HepG2 (cell line): ENCODE measurements around the gene RNASE7. TPM values are rescaled to one million over a fixed set of nuclear protein-coding genes. Genes with fewer than 3 reads are reported as not detected.

Experiments used
- NR2F6 ChIP-seq, 2 experiments: IDR thresholded peaks; 2 replicates each; pipeline ENCODE4 v1.6.1; 2016; ENCODE audit warnings: antibody characterized with exemption in 1 of 2, mild to moderate bottlenecking in 1 of 2
- RELA ChIP-seq: sonication (generic); formaldehyde crosslinking; IDR thresholded peaks from 2 replicates; pipeline ENCODE4 v1.4.0; 2020; ENCODE audit warnings: missing genetic modification reagents
- RNF219 ChIP-seq: sonication (generic); formaldehyde crosslinking; IDR thresholded peaks from 2 replicates; pipeline ENCODE4 v1.5.0; 2020; ENCODE audit warnings: mild to moderate bottlenecking, missing genetic modification reagents
- SMARCC2 ChIP-seq: fragments of 450-650 bp; IDR thresholded peaks from 2 replicates; pipeline ENCODE4 v1.6.1; 2017; ENCODE audit warnings: antibody characterized with exemption, mild to moderate bottlenecking
- TARDBP ChIP-seq: sonication (generic); formaldehyde crosslinking; IDR thresholded peaks from 2 replicates; pipeline ENCODE4 v1.8.0; 2022; ENCODE audit warnings: mild to moderate bottlenecking, missing genetic modification reagents
- TGIF2 ChIP-seq: IDR thresholded peaks from 2 replicates; pipeline ENCODE4 v1.6.1; 2016; ENCODE audit warnings: control low read depth, missing compliant biosample characterization
- ZBTB14 ChIP-seq: sonication (generic); formaldehyde crosslinking; IDR thresholded peaks from 2 replicates; pipeline ENCODE4 v1.4.0; 2020; ENCODE audit warnings: missing genetic modification reagents
- ZBTB20 ChIP-seq: sonication (generic); formaldehyde crosslinking; IDR thresholded peaks from 2 replicates; pipeline ENCODE4 v1.8.1; 2023; ENCODE audit warnings: missing genetic modification reagents, low read depth, mild to moderate bottlenecking, borderline replicate concordance
- ZNF430 ChIP-seq: sonication (generic); formaldehyde crosslinking; IDR thresholded peaks from 2 replicates; pipeline ENCODE4 v1.9.0; 2021; ENCODE audit warnings: mild to moderate bottlenecking, missing genetic modification reagents
- ZNF432 ChIP-seq: sonication (generic); formaldehyde crosslinking; IDR thresholded peaks from 2 replicates; pipeline ENCODE4 v1.5.0; 2020; ENCODE audit warnings: missing genetic modification reagents, mild to moderate bottlenecking, borderline replicate concordance
- ZNF552 ChIP-seq: sonication (generic); formaldehyde crosslinking; IDR thresholded peaks from 2 replicates; pipeline ENCODE4 v1.9.0; 2022; ENCODE audit warnings: missing genetic modification reagents, mild to moderate bottlenecking, borderline replicate concordance
- ZNF589 ChIP-seq: sonication (generic); formaldehyde crosslinking; conservative IDR thresholded peaks from 2 replicates; pipeline ENCODE4 v1.8.0; 2022; ENCODE audit warnings: mild to moderate bottlenecking, moderate library complexity, missing genetic modification reagents
- ZNF674 ChIP-seq: sonication (generic); formaldehyde crosslinking; IDR thresholded peaks from 2 replicates; pipeline ENCODE4 v1.5.0; 2020; ENCODE audit warnings: low read depth, mild to moderate bottlenecking, missing genetic modification reagents
- ZNF839 ChIP-seq: sonication (generic); formaldehyde crosslinking; IDR thresholded peaks from 2 replicates; pipeline ENCODE4 v1.4.0; 2020; ENCODE audit warnings: missing genetic modification reagents, mild to moderate bottlenecking, borderline replicate concordance
- ZSCAN25 ChIP-seq: sonication (generic); formaldehyde crosslinking; IDR thresholded peaks from 2 replicates; pipeline ENCODE4 v1.8.0; 2022; ENCODE audit warnings: mild to moderate bottlenecking, missing genetic modification reagents
- polyA plus RNA-seq, 8 experiments: library from polyadenylated mRNA; depleted of rRNA in 3 of 8; stranded (reverse) in 7 of 8; unstranded in 1 of 8; fragments of >200 nt; fragmentation: Illumina TruSeq in 4 of 8; extraction: Trizol in 4 of 8; gene quantifications; 2 replicates each; pipeline versions ENCODE4 v1.2.1 to v1.2.3, GENCODE V29; 2011 to 2016; ENCODE audit warnings: low read depth in 4 of 8, missing spikeins in 1 of 8, mixed read lengths in 1 of 8; ENCODE audit not compliant: insufficient read depth in 1 of 8
- total RNA-seq, 5 experiments: library from RNA; depleted of rRNA; stranded (reverse); fragments of >200 nt; fragmentation: Illumina TruSeq; extraction: Trizol; gene quantifications; 2 replicates each; pipeline ENCODE4 v1.2.3, GENCODE V29; 2016; ENCODE audit warnings: low read depth in 1 of 5
- TF ChIP-seq, protein P1 (sequence below): sonication (generic); formaldehyde crosslinking; IDR thresholded peaks from 2 replicates; pipeline ENCODE4 v1.5.1; 2020; ENCODE audit warnings: mild to moderate bottlenecking, missing genetic modification reagents
- TF ChIP-seq, protein P2 (sequence below): sonication (generic); formaldehyde crosslinking; IDR thresholded peaks from 2 replicates; pipeline ENCODE4 v1.8.1; 2022; ENCODE audit warnings: low read depth, mild to moderate bottlenecking, missing genetic modification reagents

RNASE7 gene
- total and polyA plus RNA-seq, 2 of the 13 experiments (the other 11 are each of a cell fraction or from before 2014, with no cell fraction given), result 0.04 TPM; not detected in 1

DNA sequence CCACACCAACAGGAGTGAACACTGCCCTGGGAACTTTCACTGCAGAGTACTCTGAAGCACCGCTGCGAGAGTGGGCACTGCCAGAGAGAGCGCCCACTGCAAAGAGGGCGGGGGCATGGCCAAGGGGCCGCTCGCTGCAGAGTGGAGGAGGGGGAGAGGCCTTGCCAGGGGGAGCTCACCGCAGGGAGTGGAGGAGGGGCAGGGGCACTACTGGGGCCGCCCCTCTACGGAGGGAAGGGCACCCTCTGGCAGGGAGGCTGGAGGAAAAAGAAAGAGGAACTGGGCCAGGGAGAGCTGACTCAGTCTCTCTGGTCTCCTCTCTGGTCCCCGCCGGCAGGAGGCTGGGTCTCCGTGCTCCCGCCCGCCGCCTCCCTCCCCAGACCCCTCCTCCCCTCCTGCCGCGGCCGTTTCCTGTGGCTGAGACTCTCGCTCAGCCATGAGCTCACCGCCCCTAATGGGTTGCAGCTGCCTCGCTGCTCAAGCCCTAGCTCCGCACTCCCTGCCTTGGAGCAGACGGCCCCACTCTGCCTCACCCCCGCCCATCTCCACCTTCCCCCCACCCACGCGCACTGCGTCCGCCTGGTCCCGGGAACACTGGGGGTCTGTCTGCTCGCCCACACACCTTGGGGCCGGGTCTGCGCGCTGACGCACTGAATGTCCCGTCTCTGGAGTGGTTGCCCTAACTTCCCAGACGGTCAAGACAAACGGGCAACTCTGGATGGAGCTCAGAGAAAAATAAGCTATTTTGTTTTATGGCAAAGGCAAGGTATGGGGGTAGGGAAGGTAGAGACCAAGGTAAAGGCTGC, 29.3 kb downstream of the RNASE7 start (continued):
- TF ChIP-seq, protein P1, sequence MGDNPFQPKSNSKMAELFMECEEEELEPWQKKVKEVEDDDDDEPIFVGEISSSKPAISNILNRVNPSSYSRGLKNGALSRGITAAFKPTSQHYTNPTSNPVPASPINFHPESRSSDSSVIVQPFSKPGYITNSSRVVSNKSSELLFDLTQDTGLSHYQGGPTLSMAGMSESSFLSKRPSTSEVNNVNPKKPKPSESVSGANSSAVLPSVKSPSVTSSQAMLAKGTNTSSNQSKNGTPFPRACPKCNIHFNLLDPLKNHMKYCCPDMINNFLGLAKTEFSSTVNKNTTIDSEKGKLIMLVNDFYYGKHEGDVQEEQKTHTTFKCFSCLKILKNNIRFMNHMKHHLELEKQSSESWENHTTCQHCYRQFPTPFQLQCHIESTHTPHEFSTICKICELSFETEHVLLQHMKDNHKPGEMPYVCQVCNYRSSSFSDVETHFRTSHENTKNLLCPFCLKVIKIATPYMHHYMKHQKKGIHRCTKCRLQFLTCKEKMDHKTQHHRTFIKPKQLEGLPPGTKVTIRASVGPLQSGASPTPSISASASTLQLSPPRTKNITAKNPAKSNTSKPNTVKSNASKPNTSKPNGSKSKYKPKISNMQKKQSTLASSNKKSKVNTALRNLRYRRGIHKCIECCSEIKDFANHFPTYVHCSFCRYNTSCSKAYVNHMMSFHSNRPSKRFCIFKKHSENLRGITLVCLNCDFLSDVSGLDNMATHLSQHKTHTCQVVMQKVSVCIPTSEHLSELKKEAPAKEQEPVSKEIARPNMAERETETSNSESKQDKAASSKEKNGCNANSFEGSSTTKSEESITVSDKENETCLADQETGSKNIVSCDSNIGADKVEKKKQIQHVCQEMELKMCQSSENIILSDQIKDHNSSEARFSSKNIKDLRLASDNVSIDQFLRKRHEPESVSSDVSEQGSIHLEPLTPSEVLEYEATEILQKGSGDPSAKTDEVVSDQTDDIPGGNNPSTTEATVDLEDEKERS (CRISPR knock-in tag), result 0 out of 2 replicates have a peak, but pooled peaks have one; percentile 50
- TF ChIP-seq ZBTB20 (CRISPR knock-in tag) (no peak), ZNF589 (CRISPR knock-in tag) (no peak), RNF219 (CRISPR knock-in tag) (no peak), RELA (CRISPR knock-in tag) (no peak), ZNF674 (CRISPR knock-in tag) (no peak), ZNF432 (no peak), SMARCC2 (no peak), ZBTB14 (CRISPR knock-in tag) (no peak), ZNF430 (CRISPR knock-in tag) (no peak), NR2F6 (IDR thresholded peaks at IDR 0.05) (no peak), NR2F6 (CRISPR knock-in tag; IDR thresholded peaks at IDR 0.05) (peak; percentile 7; the same call in 1 of the 2 replicates), ZNF839 (CRISPR knock-in tag) (no peak), TGIF2 (CRISPR knock-in tag) (no peak), TARDBP (CRISPR knock-in tag) (no peak; the same call in 1 of the 2 replicates), ZNF552 (CRISPR knock-in tag) (no peak), ZSCAN25 (CRISPR knock-in tag) (no peak)
- TF ChIP-seq, protein P2, sequence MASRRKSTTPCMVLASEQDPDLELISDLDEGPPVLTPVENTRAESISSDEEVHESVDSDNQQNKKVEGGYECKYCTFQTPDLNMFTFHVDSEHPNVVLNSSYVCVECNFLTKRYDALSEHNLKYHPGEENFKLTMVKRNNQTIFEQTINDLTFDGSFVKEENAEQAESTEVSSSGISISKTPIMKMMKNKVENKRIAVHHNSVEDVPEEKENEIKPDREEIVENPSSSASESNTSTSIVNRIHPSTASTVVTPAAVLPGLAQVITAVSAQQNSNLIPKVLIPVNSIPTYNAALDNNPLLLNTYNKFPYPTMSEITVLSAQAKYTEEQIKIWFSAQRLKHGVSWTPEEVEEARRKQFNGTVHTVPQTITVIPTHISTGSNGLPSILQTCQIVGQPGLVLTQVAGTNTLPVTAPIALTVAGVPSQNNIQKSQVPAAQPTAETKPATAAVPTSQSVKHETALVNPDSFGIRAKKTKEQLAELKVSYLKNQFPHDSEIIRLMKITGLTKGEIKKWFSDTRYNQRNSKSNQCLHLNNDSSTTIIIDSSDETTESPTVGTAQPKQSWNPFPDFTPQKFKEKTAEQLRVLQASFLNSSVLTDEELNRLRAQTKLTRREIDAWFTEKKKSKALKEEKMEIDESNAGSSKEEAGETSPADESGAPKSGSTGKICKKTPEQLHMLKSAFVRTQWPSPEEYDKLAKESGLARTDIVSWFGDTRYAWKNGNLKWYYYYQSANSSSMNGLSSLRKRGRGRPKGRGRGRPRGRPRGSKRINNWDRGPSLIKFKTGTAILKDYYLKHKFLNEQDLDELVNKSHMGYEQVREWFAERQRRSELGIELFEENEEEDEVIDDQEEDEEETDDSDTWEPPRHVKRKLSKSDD (CRISPR knock-in tag), result no peak
